Stromal cell of bone marrow (primary cell): ENCODE measurements around the gene SPESP1.
A peak's percentile ranks its signal among the peaks of the same experiment; 100 is the strongest.

Experiments
- DNase-seq: peaks from one replicate; pipeline ENCODE4 v3.0.0-alpha.2; 2012; ENCODE audit warnings: low read depth

The SPESP1 gene

DNA sequence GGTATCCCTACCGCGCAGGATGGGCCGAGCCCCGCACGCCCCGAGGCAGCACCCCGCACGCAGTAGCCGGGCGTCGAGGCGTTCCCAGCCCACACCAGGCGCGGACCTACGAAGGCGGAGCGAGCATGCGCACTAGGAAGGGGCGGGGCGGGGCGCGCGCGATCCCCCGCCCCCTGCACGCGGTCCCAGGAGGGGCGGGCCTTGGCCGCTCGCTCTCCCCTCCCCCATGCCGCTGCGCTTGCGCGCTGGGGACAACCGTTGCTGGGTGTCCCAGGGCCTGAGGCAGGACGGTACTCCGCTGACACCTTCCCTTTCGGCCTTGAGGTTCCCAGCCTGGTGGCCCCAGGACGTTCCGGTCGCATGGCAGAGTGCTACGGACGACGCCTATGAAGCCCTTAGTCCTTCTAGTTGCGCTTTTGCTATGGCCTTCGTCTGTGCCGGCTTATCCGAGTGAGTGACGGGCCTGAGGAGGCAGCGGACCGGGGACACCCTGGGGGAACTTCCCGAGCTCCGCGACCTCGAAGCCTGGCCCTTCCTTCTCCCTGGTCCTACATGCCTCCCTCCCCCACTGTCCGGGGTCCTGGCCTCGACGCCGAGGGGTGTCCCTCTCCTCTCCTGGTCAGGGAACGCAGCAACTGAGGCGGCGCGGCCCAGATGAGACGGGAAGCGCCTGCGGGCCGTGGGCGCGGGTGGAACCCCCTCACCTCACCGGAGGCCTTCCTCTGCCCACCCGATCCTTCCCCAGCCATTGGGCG, at the start of gene SPESP1:
Gene SPESP1, plus strand, starts transcription at position 258 of the 755 bp plus-strand sequence. Its CDS starts 129 bp downstream, at position 387.
- peak; percentile 13 for DNase-seq

DNA sequence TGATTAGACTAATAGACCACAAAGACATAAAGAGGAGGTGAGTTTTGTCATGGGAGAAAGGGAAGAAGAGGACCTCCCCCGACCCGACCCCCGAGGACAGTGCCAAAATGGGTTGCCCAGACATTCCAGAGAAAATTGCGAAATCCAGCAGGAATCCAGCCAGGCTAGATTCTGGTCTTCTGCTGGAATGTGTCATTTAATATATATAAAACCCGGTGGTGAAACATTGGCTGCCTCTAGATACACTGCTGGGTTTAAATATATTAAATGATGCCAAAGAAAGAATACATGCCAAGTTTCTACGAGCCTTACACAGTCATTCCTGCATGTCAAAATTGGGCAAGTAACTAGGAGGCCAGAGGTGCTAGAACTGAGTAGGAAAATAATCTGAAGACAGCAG, 45.3 kb upstream of the SPESP1 start:
- DNase-seq: peak; percentile 33

DNA sequence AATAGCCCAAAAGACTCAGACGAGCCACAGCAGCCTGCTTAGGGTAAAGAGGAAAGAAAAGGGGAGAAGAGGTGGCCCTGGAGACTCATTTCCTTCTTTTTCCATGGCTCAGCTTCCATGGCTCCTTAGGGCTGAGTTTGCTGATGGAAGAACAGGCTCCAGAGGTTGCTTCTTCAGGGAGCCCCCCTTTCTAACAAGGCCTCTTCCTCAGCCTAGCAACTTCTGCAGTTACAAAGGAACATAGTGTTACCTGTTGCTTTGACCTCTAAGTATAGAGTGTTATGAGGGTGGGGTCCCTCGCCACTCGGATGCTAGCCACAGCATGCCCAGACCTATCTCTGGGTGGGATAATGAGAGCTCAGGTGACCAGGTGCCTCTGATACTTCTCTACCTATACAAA, 43.2 kb upstream of the SPESP1 start:
- no peak for DNase-seq

DNA sequence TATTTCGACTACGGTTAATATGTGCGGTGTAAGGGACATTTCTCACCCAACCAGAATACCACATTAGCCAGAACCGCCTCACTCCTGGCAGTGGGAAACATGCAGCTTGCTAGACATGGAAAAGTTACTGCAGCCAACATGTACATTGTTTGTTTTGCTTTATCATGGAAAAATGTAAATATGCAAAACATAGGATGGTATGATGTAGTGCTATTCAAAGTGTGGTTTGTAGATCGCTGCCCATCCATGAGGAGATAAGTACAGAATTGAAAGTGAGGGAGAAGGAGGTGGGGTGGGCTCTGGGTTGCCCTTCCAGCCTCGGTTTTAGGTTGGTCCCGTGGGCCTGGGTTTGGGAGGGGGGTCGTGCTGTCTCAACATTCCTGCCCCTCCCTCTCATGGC, 42.5 kb upstream of the SPESP1 start:
- no peak for DNase-seq

DNA sequence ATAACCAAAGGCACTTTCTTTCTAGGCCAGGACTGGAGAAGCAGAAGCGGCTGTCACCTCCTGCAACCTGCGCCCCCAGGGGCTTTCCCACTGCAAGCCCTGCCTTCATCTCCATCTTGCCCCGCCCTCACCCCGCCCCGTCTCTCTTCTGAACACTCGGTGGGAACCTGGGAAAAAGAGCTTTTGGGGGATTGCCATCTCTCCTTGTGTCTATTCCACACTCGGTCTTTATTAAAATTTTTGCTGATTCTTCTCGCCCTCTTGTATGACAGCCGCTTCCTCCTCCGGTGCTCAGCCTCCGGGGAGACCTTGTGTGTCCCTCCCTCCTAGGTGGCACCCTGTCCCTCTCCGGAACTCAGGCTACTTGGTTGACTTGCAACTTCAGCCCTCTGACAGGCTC, 41.9 kb upstream of the SPESP1 start:
- DNase-seq: no peak

DNA sequence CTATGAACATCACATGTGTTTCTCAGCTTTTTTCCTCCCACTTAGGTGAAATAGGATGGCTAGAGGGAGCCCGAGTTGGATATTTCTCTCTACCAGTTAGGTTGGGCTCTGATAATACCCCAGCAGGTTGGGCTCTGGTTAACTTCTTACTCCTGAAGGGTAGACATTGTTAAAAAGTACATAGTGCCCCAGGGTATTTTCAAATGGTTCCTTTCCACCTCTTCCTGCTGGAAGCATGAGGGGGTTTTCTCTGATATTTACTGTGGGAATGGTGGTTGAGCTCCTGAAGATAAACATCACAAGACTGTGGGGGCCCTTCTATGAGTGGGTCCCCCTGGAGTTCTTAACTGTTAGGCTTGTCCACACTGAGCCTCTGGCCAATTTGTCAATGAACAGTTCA, 36.1 kb upstream of the SPESP1 start:
- DNase-seq: no peak

DNA sequence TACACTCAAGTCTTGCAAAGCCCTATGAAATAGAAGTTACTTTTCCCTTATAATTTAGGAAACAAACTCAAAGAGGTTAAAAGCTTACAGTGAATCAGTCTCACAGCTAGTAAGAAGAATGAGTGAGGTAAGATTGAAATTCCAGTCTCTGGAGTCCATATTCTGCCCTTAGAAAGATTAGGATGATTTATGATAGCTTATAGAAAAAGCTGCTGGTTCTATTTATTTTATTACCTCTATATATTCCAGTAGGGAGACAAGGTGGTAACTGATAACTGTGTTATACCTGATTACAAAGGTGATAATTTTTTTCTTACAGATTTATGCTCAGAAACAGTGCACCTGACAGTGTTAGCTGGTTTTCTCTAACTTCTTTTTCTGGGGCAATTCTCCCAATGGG, 34.1 kb upstream of the SPESP1 start:
- no peak for DNase-seq

DNA sequence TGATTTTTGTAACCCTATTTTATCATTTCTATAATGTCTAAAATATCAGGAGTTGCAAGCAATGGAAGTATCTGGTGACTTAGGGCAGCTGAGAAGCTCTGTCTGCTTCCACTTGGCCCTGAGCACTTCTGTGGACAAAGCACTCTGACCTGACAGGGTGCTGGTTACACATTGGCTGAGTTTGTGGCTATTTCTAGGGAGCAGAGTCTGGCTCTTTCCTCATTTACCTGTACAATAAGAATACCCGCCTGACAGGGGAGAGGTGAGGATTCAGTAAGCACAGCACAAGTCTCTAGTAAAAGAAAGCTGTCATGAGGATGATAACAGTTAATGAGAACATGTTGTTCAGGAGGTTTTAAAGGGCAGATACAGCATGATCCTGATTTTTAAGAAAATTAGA, 33.3 kb upstream of the SPESP1 start:
- DNase-seq: no peak

DNA sequence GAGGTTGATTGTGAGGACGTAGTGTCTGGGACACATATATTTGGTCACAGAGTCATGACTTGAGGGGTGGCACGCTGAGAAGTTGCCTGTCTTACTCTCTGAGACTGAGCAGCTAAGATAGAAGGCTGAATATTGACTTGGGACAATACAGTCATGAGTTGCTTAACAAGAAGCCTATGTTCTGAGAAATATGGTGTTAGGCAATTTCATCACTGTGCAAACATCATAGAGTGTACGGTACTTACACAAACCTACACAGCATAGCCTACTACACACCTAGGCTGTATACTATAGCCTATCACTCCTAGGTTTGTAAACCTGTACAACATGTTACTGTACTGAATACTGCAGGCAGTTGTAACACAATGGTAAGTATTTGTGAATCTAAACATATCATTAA, 30.3 kb upstream of the SPESP1 start:
- no peak for DNase-seq

DNA sequence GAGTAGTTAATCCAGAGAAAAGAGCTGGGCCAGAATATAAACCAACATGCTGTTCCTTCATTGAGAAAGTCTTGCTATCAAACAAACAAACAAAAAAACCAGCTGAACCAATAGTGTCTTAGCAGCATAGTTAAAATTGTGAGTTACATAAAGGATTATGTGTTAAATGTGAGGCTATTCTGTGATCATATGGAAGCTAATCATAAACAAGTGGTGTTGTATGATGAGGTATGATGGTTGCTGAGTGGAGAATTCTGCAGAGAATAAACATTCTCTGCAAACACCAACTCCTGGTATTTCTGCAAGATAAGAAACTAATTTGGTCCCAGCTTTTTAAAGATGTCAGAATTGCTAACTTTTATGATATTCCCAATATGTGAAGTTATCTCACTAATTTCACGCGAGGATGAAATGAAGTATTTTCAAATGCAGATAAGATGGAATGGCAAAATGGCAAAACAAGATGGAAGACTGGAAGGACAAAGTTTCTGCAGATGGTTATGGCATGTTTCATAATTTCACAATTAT, 22.9 kb upstream of the SPESP1 start:
- no peak for DNase-seq

DNA sequence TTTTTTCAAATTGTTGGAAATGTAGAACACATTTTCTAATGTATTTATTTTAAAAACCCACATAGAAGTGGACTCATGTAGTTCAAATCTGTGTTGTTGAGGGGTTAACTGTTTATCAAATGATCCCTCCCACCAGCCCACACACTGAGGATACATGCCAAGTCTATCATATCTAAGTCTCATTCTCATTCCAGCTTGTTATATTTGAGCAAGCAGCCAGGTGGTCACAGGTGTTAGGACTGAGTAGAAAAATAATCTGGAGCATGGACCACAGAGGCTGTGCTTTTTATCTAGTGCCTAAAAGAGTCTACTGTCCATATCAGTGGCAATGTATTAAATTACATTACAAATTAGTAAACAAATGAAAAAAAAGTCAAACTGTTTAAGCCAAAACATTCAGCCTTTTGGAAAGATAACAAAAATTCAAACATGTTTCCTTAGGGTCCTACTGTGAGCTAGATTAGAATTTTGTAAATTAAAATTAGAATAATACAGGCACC, 20.7 kb upstream of the SPESP1 start:
- DNase-seq: no peak

DNA sequence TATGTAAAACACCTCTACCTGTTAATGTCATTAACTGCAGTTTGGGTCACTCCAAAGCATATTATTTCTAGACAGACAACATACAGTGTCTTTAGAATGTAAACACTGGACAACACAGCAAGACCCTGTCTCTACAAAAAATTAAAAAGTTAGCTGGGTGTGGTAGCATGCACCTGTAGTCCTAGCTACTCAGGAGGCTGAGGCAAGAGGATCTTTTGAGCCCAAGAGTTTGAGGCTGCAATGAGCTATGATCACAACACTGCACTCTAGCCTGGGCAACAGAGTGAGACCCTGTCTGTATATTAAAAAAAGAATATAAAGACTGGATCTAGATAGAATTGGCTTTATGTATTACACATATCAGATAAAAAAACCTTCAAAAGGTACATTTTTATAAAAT, 20.0 kb upstream of the SPESP1 start:
- no peak for DNase-seq

DNA sequence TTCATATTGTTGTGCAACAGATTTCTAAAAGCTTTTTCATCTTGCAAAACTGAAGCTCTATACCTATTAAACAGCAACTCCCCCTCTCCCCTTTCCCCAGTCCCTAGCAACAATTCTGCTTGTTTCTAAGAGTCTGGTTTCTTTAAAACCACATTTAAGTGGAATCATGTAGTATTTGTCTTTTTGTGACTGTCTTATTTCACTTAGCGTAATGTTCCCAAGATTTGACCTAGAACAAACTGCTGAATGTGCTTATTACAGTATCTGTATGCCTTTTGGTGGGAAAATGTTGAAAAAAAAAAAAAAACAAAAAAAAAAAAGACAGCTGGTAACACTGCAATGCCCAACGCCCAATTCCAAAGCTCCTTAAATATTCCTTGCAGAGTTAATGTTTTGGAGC, 19.5 kb upstream of the SPESP1 start:
- DNase-seq: no peak

DNA sequence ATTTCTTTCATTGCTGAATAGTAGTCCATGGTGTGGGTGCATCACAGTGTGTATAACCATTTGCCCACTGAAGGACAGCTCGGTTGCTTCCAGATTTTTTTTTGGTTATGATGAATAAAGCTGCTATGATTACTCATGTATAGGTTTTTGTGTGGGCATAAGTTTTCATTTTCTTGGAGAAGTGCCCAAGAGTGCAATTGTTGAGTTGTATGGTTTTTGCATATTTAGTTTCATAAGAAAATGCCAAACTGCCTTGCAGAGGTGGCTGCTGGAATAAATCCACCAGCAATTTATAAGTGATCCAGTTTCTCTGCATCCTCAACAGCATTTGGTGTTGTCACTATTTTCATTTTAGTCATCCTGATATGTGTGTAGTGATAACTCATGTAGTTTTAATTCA, 8.4 kb upstream of the SPESP1 start:
- peak; percentile 17 for DNase-seq

DNA sequence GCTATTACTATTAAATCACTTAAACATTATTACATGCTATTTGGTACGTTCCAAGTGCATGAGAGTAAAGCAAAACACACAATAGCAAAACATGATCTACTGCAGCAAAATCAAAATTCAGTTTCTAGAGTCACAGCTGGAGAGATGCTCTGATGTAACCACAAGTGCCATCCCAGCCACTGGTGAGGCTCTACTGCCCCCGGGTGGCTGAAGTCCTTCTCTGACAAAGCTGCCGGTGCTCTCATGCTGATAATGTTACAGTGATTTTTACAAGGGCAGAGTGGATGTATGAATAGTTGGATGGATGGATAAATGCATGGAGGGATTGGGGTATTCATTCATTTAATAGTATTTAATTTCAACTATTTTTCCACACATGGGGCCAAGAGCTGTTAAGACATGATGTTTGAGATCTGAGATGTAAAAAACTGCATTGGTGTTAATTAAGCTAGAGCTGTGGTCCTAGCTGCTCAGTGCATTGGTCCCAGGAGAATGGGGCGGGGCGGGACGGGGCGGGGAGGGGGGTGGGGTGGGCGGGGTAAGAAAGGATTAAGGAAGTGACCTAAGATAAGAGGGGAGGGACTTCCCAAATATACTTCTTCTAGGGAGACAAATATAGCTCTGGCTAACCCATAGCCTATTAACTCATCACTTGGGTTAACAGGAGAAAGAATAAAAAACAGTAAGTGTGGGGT, 5.3 kb upstream of the SPESP1 start:
- DNase-seq: peak; percentile 73

DNA sequence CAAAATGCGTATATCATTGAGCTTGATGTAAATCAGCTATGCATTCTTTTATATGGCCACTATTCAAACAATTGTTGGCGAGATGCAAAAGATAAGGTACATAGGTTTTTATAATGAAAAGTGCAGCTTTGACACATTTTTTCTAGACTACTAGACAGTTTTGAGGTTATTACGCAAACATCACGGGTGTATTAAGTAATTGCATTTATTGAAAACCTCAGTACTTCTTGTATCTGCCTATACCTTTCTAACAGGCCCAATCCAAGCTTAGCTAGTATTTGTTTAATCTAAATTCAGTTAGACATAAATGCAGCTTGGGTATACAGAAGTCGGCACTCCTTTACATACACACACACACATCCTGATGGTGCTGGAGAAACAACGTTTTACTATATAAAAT, 2.7 kb downstream of the SPESP1 start:
- no peak for DNase-seq

DNA sequence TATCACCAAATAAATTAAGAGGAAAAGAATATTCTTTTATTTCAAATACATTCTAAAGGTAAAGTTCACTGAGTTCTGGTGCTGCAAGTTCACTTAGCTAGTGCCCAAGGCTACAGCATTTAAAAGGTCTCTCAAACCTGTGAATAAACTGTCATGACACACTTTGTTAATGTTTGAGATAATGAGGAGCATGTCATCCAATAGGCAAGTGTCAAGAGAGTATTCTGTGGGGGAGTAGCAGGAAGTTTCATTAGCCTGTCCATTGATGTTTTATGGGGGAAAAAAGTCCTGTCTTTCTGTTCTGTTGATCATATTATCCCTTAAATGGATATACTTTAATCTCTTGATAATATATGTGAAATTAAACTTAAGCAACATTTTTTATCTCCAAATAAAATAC, 4.0 kb downstream of the SPESP1 start:
- no peak for DNase-seq

DNA sequence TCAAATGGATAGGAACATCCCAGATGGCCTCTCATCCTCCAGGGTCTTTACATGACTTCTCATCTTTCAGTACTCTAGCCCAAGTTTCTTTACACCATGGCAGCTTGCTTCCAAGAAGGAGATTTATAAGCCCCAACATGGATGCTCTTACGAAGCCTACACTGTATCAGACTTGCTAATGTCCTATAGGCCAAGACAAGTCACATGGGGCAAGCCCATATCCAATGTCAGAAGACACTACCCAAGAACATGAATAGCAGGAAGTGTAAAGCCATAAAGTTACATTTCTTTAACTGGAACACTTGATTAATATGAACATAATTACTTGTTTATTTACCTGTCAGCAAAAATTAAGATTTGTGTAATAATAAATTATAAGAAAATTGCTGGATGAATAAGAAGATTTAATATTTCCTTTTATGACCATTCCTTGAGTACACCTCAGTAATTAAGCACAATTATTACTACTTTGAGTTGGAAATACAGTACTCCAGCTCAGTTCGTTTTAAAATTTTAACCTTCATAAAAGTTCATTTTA, 5.1 kb downstream of the SPESP1 start:
- no peak for DNase-seq

DNA sequence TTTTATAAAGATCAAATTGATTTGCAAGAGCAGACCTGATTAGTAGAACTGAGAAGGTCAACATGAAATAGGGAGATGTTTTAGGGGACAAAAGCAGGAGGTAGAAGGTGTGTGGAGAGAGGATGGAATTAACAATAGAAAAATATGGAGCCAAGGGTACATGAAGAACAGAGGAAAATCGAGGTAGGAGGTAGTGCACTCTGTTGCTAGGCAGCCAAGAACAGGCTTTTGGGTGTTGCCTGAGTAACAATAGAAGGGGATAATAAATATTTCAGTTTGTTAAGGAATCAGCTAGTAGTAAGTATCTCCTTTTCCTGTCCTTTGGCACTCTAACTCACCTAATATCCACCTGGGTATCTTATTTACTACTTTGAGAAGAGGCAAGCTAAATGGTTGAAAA, 9.2 kb downstream of the SPESP1 start:
- no peak for DNase-seq

DNA sequence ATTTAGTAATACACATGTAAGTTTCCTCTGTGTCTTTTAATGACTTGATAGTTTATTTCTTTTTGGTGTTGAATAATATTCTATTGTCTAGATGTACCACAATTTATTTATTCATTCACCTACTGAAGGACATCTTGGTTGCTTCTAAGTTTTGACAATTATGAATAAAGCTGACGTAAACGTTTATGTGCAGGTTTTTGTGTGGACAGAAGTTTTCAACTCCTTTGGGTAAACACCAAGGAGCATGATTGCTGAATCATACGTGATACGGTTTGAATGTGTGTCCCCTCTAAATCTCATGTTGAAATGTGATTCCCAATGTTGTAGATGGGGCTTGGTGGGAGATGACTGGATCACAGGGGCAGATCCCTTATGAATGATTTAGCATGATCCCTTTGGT, 21.5 kb downstream of the SPESP1 start:
- no peak for DNase-seq

DNA sequence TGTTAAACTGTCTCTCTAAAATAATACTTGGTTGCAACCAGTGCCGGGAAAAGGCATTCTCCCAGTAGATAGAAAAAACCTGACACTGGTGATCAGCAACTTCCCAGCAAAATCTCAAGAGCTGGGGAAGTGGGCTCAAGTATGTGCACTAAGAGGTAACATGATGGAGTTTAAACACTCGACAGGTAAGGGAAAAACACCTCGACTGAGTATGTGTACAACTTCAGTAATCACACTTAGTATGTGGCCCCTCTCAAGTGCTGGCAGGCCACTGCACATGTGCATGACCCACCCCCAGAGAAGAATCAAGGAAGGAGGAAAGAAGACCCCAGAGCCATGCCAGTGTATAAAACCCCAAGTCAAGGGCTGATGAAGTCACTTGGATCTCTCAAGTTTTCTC, 27.4 kb downstream of the SPESP1 start:
- DNase-seq: no peak

DNA sequence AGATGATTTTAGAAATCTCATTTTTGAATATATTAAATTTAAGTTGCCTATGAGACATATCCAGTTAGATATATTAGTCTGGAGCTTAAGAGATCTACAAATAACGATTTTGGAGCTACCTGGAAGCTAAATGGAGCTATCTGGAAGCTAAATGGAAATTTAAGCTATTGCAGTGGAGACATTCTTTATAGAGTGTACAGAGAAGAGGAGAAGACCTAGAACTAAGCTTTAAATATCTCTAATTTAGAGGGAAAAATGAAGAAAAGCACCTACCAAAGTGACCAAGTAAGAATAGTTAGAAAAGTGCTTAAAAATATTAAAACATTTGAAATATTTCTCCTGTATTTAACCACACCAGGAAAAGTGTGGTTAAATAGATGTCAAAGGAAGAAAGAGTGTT, 28.3 kb downstream of the SPESP1 start:
- no peak for DNase-seq

DNA sequence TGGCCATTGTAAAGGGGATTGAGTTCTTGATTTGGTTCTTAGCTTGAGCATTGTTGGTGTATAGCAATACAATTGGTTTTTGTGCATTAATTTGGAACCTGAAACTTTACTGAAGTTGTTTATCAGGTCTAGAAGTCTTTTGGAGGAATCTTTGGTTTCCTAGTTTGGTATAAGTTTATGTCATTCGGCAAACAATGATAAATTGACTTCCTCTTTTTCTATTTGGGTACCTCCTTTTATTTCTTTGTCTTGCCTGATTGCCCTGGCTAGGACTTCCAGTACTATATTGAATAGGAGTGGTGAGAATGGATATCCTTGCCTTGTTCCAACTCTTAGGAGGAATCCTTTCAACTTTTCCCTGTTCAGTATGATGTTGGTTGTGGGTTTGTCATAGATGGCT, 32.1 kb downstream of the SPESP1 start:
- DNase-seq: no peak
